Right lobe of liver (tissue), 4 donors: ENCODE measurements around the gene SCN3A.

ENCODE experiments used
- POLR2A ChIP-seq: fragments of 450-650 bp; IDR thresholded peaks from one replicate; pipeline ENCODE4 v1.6.1; 2017; ENCODE audit warnings: antibody characterized with exemption, mild to moderate bottlenecking
- TF ChIP-seq, protein P1 (sequence below), 4 donors: fragments of 200-600 bp in 3 of 4; fragments of 450-650 bp in 1 of 4; IDR thresholded peaks; one replicate each; pipeline versions ENCODE4 v1.5.1 to v1.8.0; 2016 to 2022; ENCODE audit warnings: antibody characterized with exemption in 4 of 4, mild to moderate bottlenecking in 2 of 4
- donor health status: DM: no; HTN: no; CAD: no.
- donor health status: DM: no; HTN: no; CAD: no.
- donor health status: DM: no; HTN: yes; CAD: no.

DNA sequence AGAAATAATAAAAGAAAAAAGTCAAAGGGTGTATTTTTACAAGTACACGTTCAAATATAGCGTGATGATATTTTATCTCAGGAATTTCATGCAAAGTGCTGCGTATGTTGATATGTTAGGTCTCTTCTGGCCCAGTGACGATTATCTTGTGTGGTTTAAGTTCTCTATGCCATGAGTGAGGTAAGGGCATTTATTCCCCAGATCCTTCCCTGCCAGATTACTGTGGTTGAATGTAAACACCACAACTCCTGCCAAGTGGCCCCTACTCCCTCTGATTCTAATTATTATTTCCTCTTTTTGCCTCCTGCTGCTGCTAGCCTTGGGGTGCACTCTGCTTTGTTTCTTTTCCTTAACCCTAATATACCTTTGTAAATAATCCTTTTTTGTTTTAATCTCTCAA, 47.5 kb upstream of the SCN3A start:
- TF ChIP-seq, protein P1, sequence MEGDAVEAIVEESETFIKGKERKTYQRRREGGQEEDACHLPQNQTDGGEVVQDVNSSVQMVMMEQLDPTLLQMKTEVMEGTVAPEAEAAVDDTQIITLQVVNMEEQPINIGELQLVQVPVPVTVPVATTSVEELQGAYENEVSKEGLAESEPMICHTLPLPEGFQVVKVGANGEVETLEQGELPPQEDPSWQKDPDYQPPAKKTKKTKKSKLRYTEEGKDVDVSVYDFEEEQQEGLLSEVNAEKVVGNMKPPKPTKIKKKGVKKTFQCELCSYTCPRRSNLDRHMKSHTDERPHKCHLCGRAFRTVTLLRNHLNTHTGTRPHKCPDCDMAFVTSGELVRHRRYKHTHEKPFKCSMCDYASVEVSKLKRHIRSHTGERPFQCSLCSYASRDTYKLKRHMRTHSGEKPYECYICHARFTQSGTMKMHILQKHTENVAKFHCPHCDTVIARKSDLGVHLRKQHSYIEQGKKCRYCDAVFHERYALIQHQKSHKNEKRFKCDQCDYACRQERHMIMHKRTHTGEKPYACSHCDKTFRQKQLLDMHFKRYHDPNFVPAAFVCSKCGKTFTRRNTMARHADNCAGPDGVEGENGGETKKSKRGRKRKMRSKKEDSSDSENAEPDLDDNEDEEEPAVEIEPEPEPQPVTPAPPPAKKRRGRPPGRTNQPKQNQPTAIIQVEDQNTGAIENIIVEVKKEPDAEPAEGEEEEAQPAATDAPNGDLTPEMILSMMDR (IDR thresholded peaks at IDR 0.05): no peak
- TF ChIP-seq POLR2A: no peak
